Hematopoietic multipotent progenitor cell treated with erythropoietin and hydrocortisone succinate and interleukin-3 and kit ligand, for 6 days (in vitro differentiated cells): ENCODE results near the gene WFS1.

Source experiments
- DNase-seq: peaks from one replicate; pipeline ENCODE4 v3.0.0-alpha.2; 2015

Gene WFS1

GRCh38 chr4:6269616-6270511, at the start of gene WFS1:
Gene WFS1 (plus strand): TSS chr4:6269850. CDS start chr4:6277456, 7,606 bp downstream.
- peak; percentile 83 for DNase-seq

GRCh38 chr4:6221301-6221850, 48.3 kb upstream of the WFS1 start:
- no peak for DNase-seq

GRCh38 chr4:6221851-6222760, 47.5 kb upstream of the WFS1 start:
- peak; percentile 7 for DNase-seq

- DNase-seq: no peak
These were observed 46.8 kb upstream of the WFS1 start for GRCh38 chr4:6222761-6223292.

- no peak for DNase-seq
These were observed 44.9 kb upstream of the WFS1 start for GRCh38 chr4:6224735-6225134.

- peak; percentile 64 for DNase-seq
These were observed 44.2 kb upstream of the WFS1 start for GRCh38 chr4:6225469-6225868.

- DNase-seq: no peak
These were observed 43.1 kb upstream of the WFS1 start for GRCh38 chr4:6226506-6226905.

GRCh38 chr4:6227412-6228157, 42.1 kb upstream of the WFS1 start:
- no peak for DNase-seq

GRCh38 chr4:6228158-6229067, 41.2 kb upstream of the WFS1 start:
- no peak for DNase-seq

GRCh38 chr4:6229095-6229494, 40.6 kb upstream of the WFS1 start:
- no peak for DNase-seq

- no peak for DNase-seq
These were observed 39.8 kb upstream of the WFS1 start for GRCh38 chr4:6229671-6230501.

GRCh38 chr4:6230502-6230785, 39.2 kb upstream of the WFS1 start:
- no peak for DNase-seq

- DNase-seq: no peak
These were observed 38.6 kb upstream of the WFS1 start for GRCh38 chr4:6230827-6231662.

- DNase-seq: no peak
These were observed 37.9 kb upstream of the WFS1 start for GRCh38 chr4:6231663-6232165.

- DNase-seq: no peak
These were observed 36.5 kb upstream of the WFS1 start for GRCh38 chr4:6232836-6233785.

GRCh38 chr4:6233929-6234328, 35.7 kb upstream of the WFS1 start:
- DNase-seq: no peak

- no peak for DNase-seq
These were observed 34.6 kb upstream of the WFS1 start for GRCh38 chr4:6235012-6235411.
